Coronary artery (tissue), 2 donors: Measurements from ENCODE around the gene MORN1.

Source experiments
- DNase-seq: peaks from one replicate; pipeline ENCODE4 v3.0.0-alpha.2; 2017; ENCODE audit warnings: low spot score
- H3K27ac ChIP-seq, 2 donors: fragments of 200-600 bp; sonication (generic); one replicate each; pipeline ENCODE4 v1.5.1; 2016 to 2019
- H3K4me3 ChIP-seq: fragments of 200-600 bp; sonication (generic); 2 replicates; pipeline ENCODE4 v1.5.1; 2016; ENCODE audit warnings: mild to moderate bottlenecking, moderate library complexity
- CTCF ChIP-seq: fragments of 200-600 bp; sonication (generic); IDR thresholded peaks from one replicate; pipeline ENCODE4 v1.5.1; 2019; ENCODE audit warnings: antibody characterized with exemption

Gene MORN1

GRCh38 chr1:2388004-2388913 lies 3.1 kb downstream of the MORN1 start:
- no peak for DNase-seq
- Histone ChIP-seq H3K4me3 (no peak overlapping the region), H3K27ac (no peak overlapping the region)
- TF ChIP-seq CTCF, result no peak

- Histone ChIP-seq H3K4me3 (no peak overlapping the region), H3K27ac (no peak overlapping the region)
- TF ChIP-seq CTCF, result no peak
- no peak for DNase-seq
These were observed 4.4 kb downstream of the MORN1 start for GRCh38 chr1:2386636-2387611.

GRCh38 chr1:2385606-2386280 lies 5.6 kb downstream of the MORN1 start:
- no peak for DNase-seq
- TF ChIP-seq CTCF, result no peak
- Histone ChIP-seq H3K4me3 (no peak overlapping the region), H3K27ac (no peak overlapping the region)

GRCh38 chr1:2384941-2385481 lies 6.3 kb downstream of the MORN1 start:
- Histone ChIP-seq H3K27ac (no peak overlapping the region), H3K4me3 (no peak overlapping the region)
- TF ChIP-seq CTCF, result no peak
- DNase-seq, result no peak

- no peak for DNase-seq
These were observed 7.1 kb downstream of the MORN1 start for GRCh38 chr1:2384130-2384860.

More at GRCh38 chr1:2384130-2384860, 7.1 kb downstream of the MORN1 start:
- no peak overlapping the region for H3K4me3 ChIP-seq
- TF ChIP-seq CTCF, result no peak
- H3K27ac ChIP-seq, result no peak overlapping the region
